ENCODE results near the gene FER.

FER gene

GRCh38 chr5:108711898-108712297, 35.8 kb upstream of the FER start:
- Histone ChIP-seq H3K4me3 (ENCODE audit: low read depth, low read length) (no peak overlapping the region), H3K27ac (no peak overlapping the region), H3K36me3 (replicated peaks) (no peaks in the 10 kb centered on the region), H3K27me3 (replicated peaks) (no peaks in the 10 kb centered on the region)
- no peak for DNase-seq
- in situ Hi-C loops (cut with HindIII; ENCODE audit: low pct_ligation_motif_present, low sequenced_read_pairs) = no loop called here
- no peak for TF ChIP-seq CTCF (IDR thresholded peaks at IDR 0.05; ENCODE audit: low read depth, low read length, missing control alignments)

DNA sequence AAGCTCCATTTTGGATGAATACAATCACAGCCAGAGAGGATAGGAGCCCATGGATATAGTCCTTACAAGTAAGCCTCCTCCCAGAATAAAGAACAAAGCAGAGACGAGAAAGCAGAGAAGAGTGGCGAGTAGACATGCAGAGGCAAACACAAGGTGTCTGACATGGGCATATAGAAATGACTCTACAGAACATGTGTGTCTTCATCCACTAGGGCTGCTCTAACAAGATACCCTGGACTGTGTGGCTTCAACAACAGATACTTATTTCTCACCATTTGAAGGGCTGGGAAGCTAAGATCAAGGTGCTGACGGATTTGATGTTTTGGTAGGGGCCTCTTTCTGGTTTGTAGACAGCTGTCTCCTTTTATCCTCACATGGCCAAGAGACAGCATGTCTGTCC, 32.3 kb upstream of the FER start:
- H3K36me3 ChIP-seq (replicated peaks) = no peaks in the 10 kb centered on the region
- TF ChIP-seq CTCF (IDR thresholded peaks at IDR 0.05; ENCODE audit: low read depth, low read length, missing control alignments) = no peak
- H3K27me3 ChIP-seq (replicated peaks) = no peaks in the 10 kb centered on the region
- no peak for DNase-seq
- in situ Hi-C loops (cut with HindIII; ENCODE audit: low pct_ligation_motif_present, low sequenced_read_pairs) = no loop called here
- no peak overlapping the region for H3K4me3 ChIP-seq (ENCODE audit: low read depth, low read length)
- no peak overlapping the region for H3K27ac ChIP-seq

DNA sequence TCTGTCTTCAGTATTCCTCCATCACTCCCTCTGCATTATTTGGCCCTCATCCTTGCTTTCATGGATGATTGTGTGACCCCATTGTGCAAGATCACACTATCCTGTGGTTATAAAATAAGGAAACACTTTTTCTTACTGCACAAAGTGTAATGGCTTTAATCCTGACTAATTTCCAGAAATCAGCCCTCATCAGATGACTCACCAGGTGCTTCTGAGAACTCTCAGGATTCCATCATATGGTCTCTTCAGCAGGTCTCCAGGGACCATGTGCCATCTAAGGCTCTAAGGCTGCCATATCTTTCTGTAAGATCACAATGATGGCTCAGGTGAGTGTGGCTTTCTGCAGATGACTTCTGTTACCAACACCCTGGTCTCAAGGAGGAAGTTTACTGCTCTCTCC, 27.3 kb upstream of the FER start:
- in situ Hi-C loops (cut with HindIII; ENCODE audit: low pct_ligation_motif_present, low sequenced_read_pairs) = no loop called here
- no peak for TF ChIP-seq CTCF (IDR thresholded peaks at IDR 0.05; ENCODE audit: low read depth, low read length, missing control alignments)
- Histone ChIP-seq H3K4me3 (ENCODE audit: low read depth, low read length) (no peak overlapping the region), H3K27me3 (replicated peaks) (no peaks in the 10 kb centered on the region), H3K36me3 (replicated peaks) (no peaks in the 10 kb centered on the region), H3K27ac (no peak overlapping the region)
- DNase-seq = no peak

DNA sequence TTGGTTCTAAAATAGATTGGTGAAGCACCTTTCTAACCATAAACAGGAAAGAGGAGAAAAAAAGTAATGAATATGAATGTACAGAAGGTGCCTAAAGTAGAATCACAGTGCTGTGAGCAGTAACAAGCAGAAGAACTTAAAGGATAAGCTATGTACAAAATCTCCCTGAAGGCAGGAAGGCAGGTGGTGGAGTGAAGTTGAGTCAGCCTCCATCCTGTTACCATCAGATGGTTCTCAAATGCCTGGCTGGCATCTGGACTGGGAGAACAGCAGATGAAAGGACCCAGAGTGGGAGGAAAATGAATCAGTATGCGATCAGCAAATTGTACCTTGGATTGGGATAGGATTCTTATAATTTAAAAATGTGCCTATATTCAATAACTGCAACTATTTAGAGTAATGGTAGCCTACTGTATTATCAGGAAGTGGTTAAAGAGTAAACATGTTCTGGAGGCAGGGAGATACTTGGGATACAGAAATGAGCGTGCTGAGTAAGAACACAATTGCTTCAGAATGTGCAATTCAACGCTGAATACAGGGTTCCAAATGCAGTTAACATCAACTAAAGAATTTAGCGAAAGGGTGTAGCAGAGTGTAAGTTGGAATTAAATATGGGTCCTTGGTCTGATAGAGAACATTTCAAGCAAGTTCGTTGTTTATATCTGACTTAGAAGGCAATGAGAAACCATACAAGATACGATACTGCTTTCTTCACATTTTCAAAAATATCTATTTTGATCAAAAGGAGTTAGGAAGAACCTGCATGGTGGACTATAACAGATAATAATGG, 21.1 kb upstream of the FER start:
- in situ Hi-C loops (cut with HindIII; ENCODE audit: low pct_ligation_motif_present, low sequenced_read_pairs) = no loop called here
- no peak for DNase-seq
- H3K27me3 ChIP-seq (replicated peaks) = no peaks in the 10 kb centered on the region
- H3K36me3 ChIP-seq (replicated peaks) = no peaks in the 10 kb centered on the region
- no peak overlapping the region for H3K4me3 ChIP-seq (ENCODE audit: low read depth, low read length)
- H3K27ac ChIP-seq = no peak overlapping the region
- TF ChIP-seq CTCF (IDR thresholded peaks at IDR 0.05; ENCODE audit: low read depth, low read length, missing control alignments) = no peak

GRCh38 chr5:108727236-108727650, 20.5 kb upstream of the FER start:
- H3K36me3 ChIP-seq (replicated peaks) = no peaks in the 10 kb centered on the region
- no peak overlapping the region for H3K27ac ChIP-seq
- no peak for DNase-seq
- peak overlapping the region; percentile 82 for H3K4me3 ChIP-seq (ENCODE audit: low read depth, low read length)
- in situ Hi-C loops (cut with HindIII; ENCODE audit: low pct_ligation_motif_present, low sequenced_read_pairs) = no loop called here
- no peak for TF ChIP-seq CTCF (IDR thresholded peaks at IDR 0.05; ENCODE audit: low read depth, low read length, missing control alignments)
- no peaks in the 10 kb centered on the region for H3K27me3 ChIP-seq (replicated peaks)

Data from brain microvascular endothelial cell (primary cell).